K562 (cell line): ENCODE measurements around the gene CA5B. TPM values are rescaled to one million over a fixed set of nuclear protein-coding genes. Genes with fewer than 3 reads are reported as not detected.
A peak's percentile ranks its signal among the peaks of the same experiment; 100 is the strongest.

Experiments used
- CTBP1 ChIP-seq: fragments of 450-650 bp; IDR thresholded peaks from 2 replicates; pipeline ENCODE4 v1.6.1; 2016; ENCODE audit warnings: borderline replicate concordance
- ERF ChIP-seq: fragments of 450-650 bp; formaldehyde crosslinking; IDR thresholded peaks from 2 replicates; pipeline ENCODE4 v1.4.0; 2020; ENCODE audit warnings: mild to moderate bottlenecking, mixed read lengths
- GATAD2B ChIP-seq: fragments of 450-650 bp; IDR thresholded peaks from 2 replicates; pipeline ENCODE4 v1.6.1; 2017; ENCODE audit warnings: mild to moderate bottlenecking, borderline replicate concordance
- HDAC6 ChIP-seq: IDR thresholded peaks from 2 replicates; pipeline ENCODE4 v1.6.1; 2012; ENCODE audit warnings: low read depth, mild to moderate bottlenecking, control low read depth, inconsistent platforms, low read length, moderate library complexity
- HDGF ChIP-seq: fragments of 450-650 bp; IDR thresholded peaks from 2 replicates; pipeline ENCODE4 v1.6.1; 2016
- JUND ChIP-seq, 2 experiments: IDR thresholded peaks; 2 replicates in 1 of 2; 3 replicates in 1 of 2; pipeline ENCODE4 v1.6.1; 2011; ENCODE audit warnings: borderline replicate concordance in 2 of 2, low read depth in 2 of 2, low read length in 2 of 2, improper control_type of control experiment in 1 of 2, missing biosample characterization in 1 of 2, missing genetic modification characterization in 1 of 2, missing genetic modification reagents in 1 of 2
- KAT8 ChIP-seq: fragments of 450-650 bp; IDR thresholded peaks from 2 replicates; pipeline ENCODE4 v1.6.1; 2016; ENCODE audit warnings: low read depth, mild to moderate bottlenecking
- KDM1A ChIP-seq, 2 experiments: fragments of 450-650 bp; IDR thresholded peaks; 2 replicates each; pipeline ENCODE4 v1.6.1; 2016; ENCODE audit warnings: mild to moderate bottlenecking in 2 of 2
- L3MBTL2 ChIP-seq: fragments of 450-650 bp; IDR thresholded peaks from 2 replicates; pipeline ENCODE4 v1.6.1; 2016; ENCODE audit warnings: mild to moderate bottlenecking, moderate library complexity
- LARP7 ChIP-seq: fragments of 450-650 bp; IDR thresholded peaks from 2 replicates; pipeline ENCODE4 v1.6.1; 2016
- MAX ChIP-seq: sonication (generic); formaldehyde crosslinking; IDR thresholded peaks from 2 replicates; pipeline ENCODE4 v1.9.0; 2022; ENCODE audit warnings: mild to moderate bottlenecking, missing genetic modification reagents
- MCM5 ChIP-seq: fragments of 450-650 bp; IDR thresholded peaks from 2 replicates; pipeline ENCODE4 v1.6.1; 2016; ENCODE audit warnings: low read depth
- NCOA4 ChIP-seq: fragments of 450-650 bp; IDR thresholded peaks from 2 replicates; pipeline ENCODE4 v1.6.1; 2018; ENCODE audit warnings: mild to moderate bottlenecking; ENCODE audit not compliant: partially characterized antibody
- NR2C1 ChIP-seq, 2 experiments: fragments of 450-650 bp; IDR thresholded peaks; 2 replicates each; pipeline ENCODE4 v1.6.1; 2017; ENCODE audit warnings: mild to moderate bottlenecking in 2 of 2, antibody characterized with exemption in 1 of 2, inconsistent platforms in 1 of 2, missing compliant biosample characterization in 1 of 2, missing genetic modification characterization in 1 of 2
- POLR2G ChIP-seq: fragments of 200-400 bp; formaldehyde crosslinking; IDR thresholded peaks from 2 replicates; pipeline ENCODE4 v1.6.1; 2017; ENCODE audit warnings: low read depth, mild to moderate bottlenecking, antibody characterized with exemption, low read length, moderate library complexity
- PREB ChIP-seq: sonication (generic); formaldehyde crosslinking; IDR thresholded peaks from 2 replicates; pipeline ENCODE4 v1.8.1; 2023; ENCODE audit warnings: mild to moderate bottlenecking, missing genetic modification reagents
- SETDB1 ChIP-seq: IDR thresholded peaks from one replicate; pipeline ENCODE4 v1.6.1; 2012; ENCODE audit warnings: low read length, control low read depth, inconsistent platforms
- SRSF3 ChIP-seq: fragments of 200-400 bp; formaldehyde crosslinking; IDR thresholded peaks from 2 replicates; pipeline ENCODE4 v1.6.1; 2016; ENCODE audit warnings: mild to moderate bottlenecking, low read length, moderate library complexity; ENCODE audit not compliant: insufficient read depth
- YY1 ChIP-seq, 3 experiments: IDR thresholded peaks; 2 replicates each; pipeline ENCODE4 v1.6.1; 2011; ENCODE audit warnings: low read length in 2 of 3, mild to moderate bottlenecking in 2 of 3, moderate library complexity in 2 of 3, borderline replicate concordance in 1 of 3, control low read depth in 1 of 3, low read depth in 1 of 3; ENCODE audit not compliant: insufficient read depth in 3 of 3, insufficient replicate concordance in 2 of 3, control insufficient read depth in 1 of 3, insufficient read length in 1 of 3; ENCODE audit errors: extremely low read depth in 1 of 3
- ZBED1 ChIP-seq: IDR thresholded peaks from 2 replicates; pipeline ENCODE4 v1.6.1; 2014
- ZBTB33 ChIP-seq: sonication (generic); formaldehyde crosslinking; IDR thresholded peaks from 2 replicates; pipeline ENCODE4 v1.8.1; 2023; ENCODE audit warnings: mild to moderate bottlenecking, missing genetic modification reagents
- ZNF280A ChIP-seq: fragments of 450-650 bp; IDR thresholded peaks from 2 replicates; pipeline ENCODE4 v1.6.1; 2018; ENCODE audit warnings: mild to moderate bottlenecking, low read depth; ENCODE audit not compliant: partially characterized antibody
- ZNF324 ChIP-seq: fragments of 250-450 bp; sonication (Bioruptor Pico); IDR thresholded peaks from 2 replicates; pipeline ENCODE4 v1.4.0; 2020; ENCODE audit warnings: mild to moderate bottlenecking
- ZNF780A ChIP-seq: fragments of 250-450 bp; sonication (Bioruptor Pico); IDR thresholded peaks from 2 replicates; pipeline ENCODE4 v1.5.0; 2021; ENCODE audit warnings: mild to moderate bottlenecking
- polyA plus RNA-seq, 8 experiments: library from polyadenylated mRNA; depleted of rRNA in 4 of 8; stranded (reverse) in 5 of 8; unstranded in 3 of 8; fragments of >200 nt; fragmentation: Nextera tagmentation in 2 of 8; fragmentation: Illumina TruSeq in 1 of 8; extraction: Ambion mirVana in 2 of 8; extraction: Trizol in 1 of 8; gene quantifications; 2 replicates each; pipeline versions ENCODE4 v1.2.1 to v1.2.3, GENCODE V29; 2011 to 2014; ENCODE audit warnings: inconsistent platforms in 1 of 8, missing spikeins in 1 of 8
- total RNA-seq, 7 experiments: library from RNA; depleted of rRNA in 6 of 7; stranded (reverse); fragments of >200 nt in 6 of 7; fragmentation: Illumina TruSeq in 2 of 7; extraction: Trizol in 2 of 7; gene quantifications; 2 replicates each; pipeline versions ENCODE4 v1.2.1 to v1.2.3, GENCODE V29; 2011 to 2021; ENCODE audit warnings: low replicate concordance in 1 of 7

The CA5B gene
- total and polyA plus RNA-seq, 9 of the 15 experiments (the other 6 are each of a cell fraction or from before 2014, with no cell fraction given): 0.55 to 3.7 (median 2.6) TPM

- TF ChIP-seq KAT8 (no peak), POLR2G (peak; percentile 88), ERF (CRISPR knock-in tag) (no peak), ZBTB33 (CRISPR knock-in tag) (no peak), ZNF324 (no peak), ZBED1 (no peak), NCOA4 (no peak), YY1 (IDR thresholded peaks at IDR 0.05; ENCODE audit: borderline replicate concordance in 1 of 3, control insufficient read depth in 1 of 3, extremely low read depth in 1 of 3, insufficient read depth in 3 of 3, insufficient read length in 1 of 3, insufficient replicate concordance in 2 of 3, low read depth in 1 of 3, low read length in 2 of 3) (peak; percentile 69 to 95 (median 92)), JUND (IDR thresholded peaks at IDR 0.05; ENCODE audit: borderline replicate concordance, low read depth, low read length) (no peak), JUND (tag; IDR thresholded peaks at IDR 0.05; ENCODE audit: borderline replicate concordance, low read depth, low read length) (no peak), CTBP1 (peak; percentile 96), LARP7 (0 out of 2 replicates have a peak, but pooled peaks have one; percentile 29), PREB (no peak), MCM5 (no peak), L3MBTL2 (peak; percentile 42; the same call in 1 of the 2 replicates), HDAC6 (no peak), ZNF280A (no peak), SETDB1 (no peak), KDM1A (IDR thresholded peaks at IDR 0.05) (peak; percentile 12 to 29; a peak in 2 of 4 replicates), NR2C1 (IDR thresholded peaks at IDR 0.05) (no peak), NR2C1 (tag; IDR thresholded peaks at IDR 0.05) (no peak), SRSF3 (no peak), ZNF780A (CRISPR knock-in tag) (no peak), GATAD2B (no peak), MAX (CRISPR knock-in tag) (no peak; the same call in 1 of the 2 replicates), HDGF (no peak)
Measured at GRCh38 chrX:15789979-15790768, 52.1 kb downstream of the CA5B start, which contains the start of gene ZRSR2 (continued).
